ENCODE measurements around the gene IMMT. TPM values are rescaled to one million over a fixed set of nuclear protein-coding genes. Genes with fewer than 3 reads are reported as not detected.
"Not testable (repeated sequence)": the region's sequence is repeated elsewhere in the genome, so short reads cannot be mapped to it uniquely, and the experiment has no call there.

The IMMT gene
- total RNA-seq, 4 donors from 2014 or later, result 45.8 to 56.4 (median 48.8) TPM

GRCh38 chr2:86202336-86202692 lies 7.1 kb upstream of the IMMT start:
- no peak for TF ChIP-seq POLR2A (IDR thresholded peaks at IDR 0.05)
- TF ChIP-seq CTCF (IDR thresholded peaks at IDR 0.05), result no peak
- H3K4me3 ChIP-seq (ENCODE audit: low read depth, poor library complexity, severe bottlenecking), result no peak overlapping the region
- no peak for DNase-seq (ENCODE audit: low spot score in 2 of 2)
- WGBS, 2 donors, result 78 to 80% methylated on average over 2 of the region's 2 CpGs
- intact Hi-C loops (cut with DNase I; ENCODE audit: low total_unique reads), result no loop called here

GRCh38 chr2:86201671-86202335 lies 6.5 kb upstream of the IMMT start:
- intact Hi-C loops (cut with DNase I; ENCODE audit: low total_unique reads), result no loop called here
- DNase-seq (ENCODE audit: low spot score in 2 of 2), result no peak
- TF ChIP-seq CTCF (IDR thresholded peaks at IDR 0.05), result no peak
- TF ChIP-seq POLR2A (IDR thresholded peaks at IDR 0.05), result no peak
- 72 to 77% methylated on average over 8 of the region's 8 CpGs for WGBS, 2 donors
- no peak overlapping the region for H3K4me3 ChIP-seq (ENCODE audit: low read depth, poor library complexity, severe bottlenecking)

GRCh38 chr2:86200564-86200963 lies 5.3 kb upstream of the IMMT start:
- H3K4me3 ChIP-seq (ENCODE audit: low read depth, poor library complexity, severe bottlenecking); DNase-seq (ENCODE audit: low spot score in 2 of 2); intact Hi-C loops (cut with DNase I; ENCODE audit: low total_unique reads): not testable (repeated sequence)
- 79 to 84% methylated on average over 11 of the region's 11 CpGs for whole genome bisulfite sequencing, 2 donors

GRCh38 chr2:86199834-86200177 lies 4.5 kb upstream of the IMMT start:
- no peak for DNase-seq (ENCODE audit: low spot score in 2 of 2)
- 1 to 2% methylated on average over 8 of the region's 8 CpGs for WGBS, 2 donors
- TF ChIP-seq CTCF (IDR thresholded peaks at IDR 0.05) (no peak), POLR2A (IDR thresholded peaks at IDR 0.05) (no peak)
- intact Hi-C loops (cut with DNase I; ENCODE audit: low total_unique reads), result no loop called here
- H3K4me3 ChIP-seq (ENCODE audit: low read depth, poor library complexity, severe bottlenecking), result peak overlapping the region; percentile 44

- 40 to 42% methylated on average over 23 of the region's 23 CpGs for WGBS, 2 donors
- intact Hi-C loops (cut with DNase I; ENCODE audit: low total_unique reads), result no loop called here
- peak overlapping the region; percentile 87 for H3K4me3 ChIP-seq (ENCODE audit: low read depth, poor library complexity, severe bottlenecking)
- TF ChIP-seq CTCF (IDR thresholded peaks at IDR 0.05) (no peak), POLR2A (IDR thresholded peaks at IDR 0.05) (no peak)
- DNase-seq (ENCODE audit: low spot score in 2 of 2), result no peak
Measured at GRCh38 chr2:86195808-86196387, 636 bp upstream of the IMMT start.

GRCh38 chr2:86194751-86195054 lies 559 bp downstream of the IMMT start:
- no peak for TF ChIP-seq CTCF (IDR thresholded peaks at IDR 0.05)
- TF ChIP-seq POLR2A (IDR thresholded peaks at IDR 0.05), result no peak
- peak overlapping the region; percentile 17 for H3K4me3 ChIP-seq (ENCODE audit: low read depth, poor library complexity, severe bottlenecking)
- intact Hi-C loops (cut with DNase I; ENCODE audit: low total_unique reads), result no loop called here
- DNase-seq (ENCODE audit: low spot score in 2 of 2), result peak in 1 of 2 donors; percentile 95
- WGBS, 2 donors, result 0% methylated on average over 17 of the region's 17 CpGs
